ENCODE data around the gene ABTB2. TPM values are rescaled to one million over a fixed set of nuclear protein-coding genes. Genes with fewer than 3 reads are reported as not detected.

The ABTB2 gene
- total and polyA plus RNA-seq, 2 experiments from 2014 or later: 2.6 to 12.1 TPM

- no peak for TF ChIP-seq POLR2AphosphoS5 (IDR thresholded peaks at IDR 0.05; ENCODE audit: low read depth)
- TF ChIP-seq STAT1 (IDR thresholded peaks at IDR 0.05; ENCODE audit: unreplicated experiment): no peak
- TF ChIP-seq ETS1 (IDR thresholded peaks at IDR 0.05): no peak
- TF ChIP-seq ZNF114 (CRISPR knock-in tag; IDR thresholded peaks at IDR 0.05): no peak
- no peak for TF ChIP-seq JUNB (IDR thresholded peaks at IDR 0.05; ENCODE audit: unreplicated experiment)
- TF ChIP-seq CREB1 (CRISPR knock-in tag; IDR thresholded peaks at IDR 0.05; ENCODE audit: low read depth): no peak
- TF ChIP-seq EZH2 (IDR thresholded peaks at IDR 0.05; ENCODE audit: low read depth, unreplicated experiment): no peak
- TF ChIP-seq NANOG (IDR thresholded peaks at IDR 0.05; ENCODE audit: borderline replicate concordance): no peak
- no peak for TF ChIP-seq ZNF331 (CRISPR knock-in tag; IDR thresholded peaks at IDR 0.05; ENCODE audit: low read depth)
- no peak for TF ChIP-seq EZH2phosphoT487 (IDR thresholded peaks at IDR 0.05; ENCODE audit: unreplicated experiment)
- TF ChIP-seq REST (IDR thresholded peaks at IDR 0.05; ENCODE audit: unreplicated experiment): no peak
Observed at GRCh38 chr11:34339149-34340064, 18.4 kb downstream of the ABTB2 start (continued).

- H2AFZ ChIP-seq: no peak overlapping the region
- H4K20me1 ChIP-seq (replicated peaks; ENCODE audit: insufficient read depth): no peaks in the 10 kb centered on the region; the same call in 1 of the 2 replicates
- H3K4me3 ChIP-seq: no peak overlapping the region
- no peak overlapping the region for H3K4me2 ChIP-seq
- no peaks in the 10 kb centered on the region for H3K27me3 ChIP-seq (ENCODE audit: insufficient read depth)
- no peaks in the 10 kb centered on the region for H3K36me3 Mint-ChIP-seq (ENCODE audit: low read depth)
- H3K79me2 ChIP-seq (replicated peaks; ENCODE audit: insufficient read depth): peaks cover 35% of the 10 kb centered on the region
- no peaks in the 10 kb centered on the region for H3F3A ChIP-seq (replicated peaks; ENCODE audit: low read depth)
- H3K27me3 Mint-ChIP-seq (ENCODE audit: insufficient read depth, low read depth, poor library complexity): peaks cover 4% of the 10 kb centered on the region
- H3K4me3 Mint-ChIP-seq: no peak overlapping the region
- no peak overlapping the region for H3K27ac Mint-ChIP-seq
- no peaks in the 10 kb centered on the region; the same call in 1 of the 2 replicates for H3K36me3 ChIP-seq (ENCODE audit: insufficient read depth)
- ATAC-seq: no peak
- H3K27ac ChIP-seq (ENCODE audit: low read depth): no peak overlapping the region
- peaks cover 18% of the 10 kb centered on the region for H3K4me1 Mint-ChIP-seq
- peaks cover 15% of the 10 kb centered on the region for H3K4me1 ChIP-seq (ENCODE audit: insufficient read depth)
- DNase-seq (ENCODE audit: low spot score): no peak
- no peaks in the 10 kb centered on the region for H3K9me2 ChIP-seq (ENCODE audit: insufficient read depth)
- H3K9me3 Mint-ChIP-seq: no peaks in the 10 kb centered on the region
- TF ChIP-seq EZH2phosphoT487 (IDR thresholded peaks at IDR 0.05; ENCODE audit: unreplicated experiment): no peak
- TF ChIP-seq JUNB (IDR thresholded peaks at IDR 0.05; ENCODE audit: unreplicated experiment): no peak
- no peak for TF ChIP-seq ZNF331 (CRISPR knock-in tag; IDR thresholded peaks at IDR 0.05; ENCODE audit: low read depth)
- TF ChIP-seq STAT1 (IDR thresholded peaks at IDR 0.05; ENCODE audit: unreplicated experiment): no peak
- TF ChIP-seq EZH2 (IDR thresholded peaks at IDR 0.05; ENCODE audit: low read depth, unreplicated experiment): no peak
- TF ChIP-seq ZNF114 (CRISPR knock-in tag; IDR thresholded peaks at IDR 0.05): no peak
- TF ChIP-seq REST (IDR thresholded peaks at IDR 0.05; ENCODE audit: unreplicated experiment): no peak
- no peak for TF ChIP-seq POLR2AphosphoS5 (IDR thresholded peaks at IDR 0.05; ENCODE audit: low read depth)
- no peak for TF ChIP-seq ETS1 (IDR thresholded peaks at IDR 0.05)
- no peak for TF ChIP-seq CTCF (conservative IDR thresholded peaks at IDR 0.05; ENCODE audit: low read depth in 2 of 2)
- no peak for TF ChIP-seq CREB1 (CRISPR knock-in tag; IDR thresholded peaks at IDR 0.05; ENCODE audit: low read depth)
Observed at GRCh38 chr11:34337016-34337415, 20.8 kb downstream of the ABTB2 start.

All from GM23338 (cell line).